Tibial artery (tissue), 4 donors: ENCODE results near the gene MYRIP.
"Not testable (repeated sequence)": the region's sequence is repeated elsewhere in the genome, so short reads cannot be mapped to it uniquely, and the experiment has no call there.

Experiments used
- DNase-seq, 2 donors: peaks; one replicate each; pipeline ENCODE4 v3.0.0-alpha.2; 2019
- H3K27ac ChIP-seq, 2 donors: fragments of 200-600 bp; sonication (generic) in 1 of 2; 1 replicate in 1 of 2; 2 replicates in 1 of 2; pipeline ENCODE4 v1.5.1; 2018 to 2019; ENCODE audit warnings: mild to moderate bottlenecking in 1 of 2
- H3K27me3 ChIP-seq, 2 donors: fragments of 200-600 bp; sonication (generic) in 1 of 2; one replicate each; pipeline versions ENCODE4 v1.5.1 to v1.6.0; 2016 to 2019
- H3K36me3 ChIP-seq, 3 donors: fragments of 200-600 bp; sonication (generic) in 2 of 3; one replicate each; pipeline ENCODE4 v1.5.1; 2016 to 2019; ENCODE audit warnings: mild to moderate bottlenecking in 2 of 3
- H3K4me1 ChIP-seq, 4 donors: fragments of 200-600 bp; sonication (generic) in 2 of 4; 1 replicate in 3 of 4; 2 replicates in 1 of 4; pipeline ENCODE4 v1.5.1; 2016 to 2019
- H3K4me3 ChIP-seq, 2 donors: fragments of 200-600 bp; sonication (generic) in 1 of 2; 1 replicate in 1 of 2; 2 replicates in 1 of 2; pipeline ENCODE4 v1.5.1; 2018 to 2019; ENCODE audit warnings: mild to moderate bottlenecking in 2 of 2
- H3K9me3 ChIP-seq, 3 donors: fragments of 200-600 bp; sonication (generic) in 1 of 3; one replicate each; pipeline ENCODE4 v1.5.1; 2016 to 2019
- CTCF ChIP-seq, 2 experiments: fragments of 200-600 bp in 1 of 2; fragments of 450-650 bp in 1 of 2; IDR thresholded peaks; one replicate each; pipeline ENCODE4 v1.5.1; 2017 to 2019; ENCODE audit warnings: antibody characterized with exemption in 2 of 2, mild to moderate bottlenecking in 1 of 2, moderate library complexity in 1 of 2
- intact Hi-C: fragments of 100-400 bp; cut with DNase I; formaldehyde crosslinking; loops from one replicate; pipeline ENCODE4 v1.15.0; 2023; ENCODE audit warnings: low total_unique reads

The MYRIP gene

GRCh38 chr3:40129981-40130380 is 320.6 kb downstream of the MYRIP start:
- H3K4me1 ChIP-seq, result peaks cover 0 to 19% (median 3%) of the 10 kb centered on the region in 4 donors
- H3K4me3 ChIP-seq, result no peak overlapping the region
- DNase-seq, result no peak
- intact Hi-C loops, result no loop called here
- no peaks in the 10 kb centered on the region for H3K27me3 ChIP-seq
- H3K36me3 ChIP-seq, result no peaks in the 10 kb centered on the region
- peaks cover 0 to 4% (median 0%) of the 10 kb centered on the region in 3 donors for H3K9me3 ChIP-seq
- H3K27ac ChIP-seq, result peak overlapping the region; percentile 61 to 76
- TF ChIP-seq CTCF (IDR thresholded peaks at IDR 0.05), result no peak

- no peak overlapping the region for H3K4me3 ChIP-seq
- no peaks in the 10 kb centered on the region for H3K36me3 ChIP-seq
- no peak for DNase-seq
- peaks cover 0 to 4% (median 0%) of the 10 kb centered on the region in 3 donors for H3K9me3 ChIP-seq
- peaks cover 0 to 19% (median 3%) of the 10 kb centered on the region in 4 donors for H3K4me1 ChIP-seq
- H3K27ac ChIP-seq, result peak overlapping the region in 1 of 2 donors; percentile 61
- H3K27me3 ChIP-seq, result no peaks in the 10 kb centered on the region
- TF ChIP-seq CTCF (IDR thresholded peaks at IDR 0.05), result no peak
- intact Hi-C loops, result no loop called here
Measured at GRCh38 chr3:40130721-40131120, 321.3 kb downstream of the MYRIP start.

GRCh38 chr3:40133886-40134575 is 324.6 kb downstream of the MYRIP start:
- intact Hi-C loops, H3K9me3 ChIP-seq, H3K4me3 ChIP-seq, H3K27ac ChIP-seq, DNase-seq, H3K27me3 ChIP-seq, H3K36me3 ChIP-seq: not testable (repeated sequence)
- H3K4me1 ChIP-seq, result peaks cover 0 to 18% (median 3%) of the 10 kb centered on the region in 4 donors

GRCh38 chr3:40137591-40138295 is 328.3 kb downstream of the MYRIP start:
- Histone ChIP-seq H3K4me3 (no peak overlapping the region), H3K36me3 (no peaks in the 10 kb centered on the region), H3K9me3 (peaks cover 0 to 4% (median 0%) of the 10 kb centered on the region in 3 donors), H3K4me1 (no peaks in the 10 kb centered on the region), H3K27ac (no peak overlapping the region), H3K27me3 (no peaks in the 10 kb centered on the region)
- no peak for TF ChIP-seq CTCF (IDR thresholded peaks at IDR 0.05)
- intact Hi-C loops, result no loop called here
- no peak for DNase-seq

- Histone ChIP-seq H3K36me3 (no peaks in the 10 kb centered on the region), H3K4me1 (peaks cover 0 to 2% (median 0%) of the 10 kb centered on the region in 4 donors), H3K9me3 (no peaks in the 10 kb centered on the region), H3K4me3 (no peak overlapping the region), H3K27me3 (no peaks in the 10 kb centered on the region), H3K27ac (no peak overlapping the region)
- no peak for DNase-seq
- intact Hi-C loops, result loop anchor here (2.0 kb wide), 1 partner anchor 53 kb away; no protein-coding TSS in a partner anchor
- no peak for TF ChIP-seq CTCF (IDR thresholded peaks at IDR 0.05)
Measured at GRCh38 chr3:40143283-40144090, 334.1 kb downstream of the MYRIP start.
